ENCODE data around the gene ANKRD13D.

Gene ANKRD13D

DNA sequence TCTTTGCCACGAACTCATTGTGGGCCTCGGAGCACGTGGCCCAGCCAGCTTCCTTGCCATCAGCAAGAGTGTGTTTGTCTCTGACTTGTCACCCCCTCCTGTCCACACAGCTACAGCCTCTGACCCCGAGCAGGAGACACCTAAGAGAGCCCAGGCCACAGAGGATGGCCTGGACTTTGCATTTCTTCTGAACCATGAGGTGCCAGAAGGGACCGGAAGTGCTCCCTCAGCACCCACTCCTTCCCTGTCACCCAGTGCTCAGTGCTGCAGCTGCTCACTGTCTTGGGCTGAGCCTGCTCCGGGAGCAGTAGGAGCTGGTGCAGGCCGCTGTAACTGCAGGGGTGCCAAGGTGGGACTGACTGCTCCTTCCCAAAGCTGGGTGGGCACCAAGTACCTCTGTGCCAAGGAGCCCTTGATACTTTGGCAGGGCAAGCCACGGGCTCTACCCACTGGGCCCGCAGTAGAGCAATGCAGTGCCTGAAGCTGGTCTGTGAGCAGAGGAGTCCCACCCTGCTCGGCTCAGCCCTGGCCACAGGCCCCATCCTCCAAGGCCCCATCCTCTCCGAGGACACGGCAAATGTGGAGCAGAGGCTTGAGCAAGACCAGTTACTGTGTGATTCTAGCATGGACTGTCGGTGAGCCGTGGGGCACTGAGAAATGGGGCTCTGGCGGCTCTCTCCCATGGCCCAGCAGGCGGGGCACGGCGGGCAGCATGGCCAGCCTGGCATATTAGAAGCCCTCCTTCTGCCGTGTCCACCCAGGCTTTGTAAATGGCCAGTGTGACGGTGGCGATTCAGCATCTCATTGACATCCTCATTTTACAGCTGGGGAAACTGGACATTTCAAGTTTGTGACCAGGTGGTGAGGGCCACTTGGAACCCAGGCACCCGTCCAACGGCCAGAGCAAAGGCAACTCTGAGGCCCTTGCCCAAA lies 16.5 kb upstream of the ANKRD13D start:
- in situ Hi-C loops (cut with MboI; ENCODE audit: low sequenced_read_pairs), result no loop called here

DNA sequence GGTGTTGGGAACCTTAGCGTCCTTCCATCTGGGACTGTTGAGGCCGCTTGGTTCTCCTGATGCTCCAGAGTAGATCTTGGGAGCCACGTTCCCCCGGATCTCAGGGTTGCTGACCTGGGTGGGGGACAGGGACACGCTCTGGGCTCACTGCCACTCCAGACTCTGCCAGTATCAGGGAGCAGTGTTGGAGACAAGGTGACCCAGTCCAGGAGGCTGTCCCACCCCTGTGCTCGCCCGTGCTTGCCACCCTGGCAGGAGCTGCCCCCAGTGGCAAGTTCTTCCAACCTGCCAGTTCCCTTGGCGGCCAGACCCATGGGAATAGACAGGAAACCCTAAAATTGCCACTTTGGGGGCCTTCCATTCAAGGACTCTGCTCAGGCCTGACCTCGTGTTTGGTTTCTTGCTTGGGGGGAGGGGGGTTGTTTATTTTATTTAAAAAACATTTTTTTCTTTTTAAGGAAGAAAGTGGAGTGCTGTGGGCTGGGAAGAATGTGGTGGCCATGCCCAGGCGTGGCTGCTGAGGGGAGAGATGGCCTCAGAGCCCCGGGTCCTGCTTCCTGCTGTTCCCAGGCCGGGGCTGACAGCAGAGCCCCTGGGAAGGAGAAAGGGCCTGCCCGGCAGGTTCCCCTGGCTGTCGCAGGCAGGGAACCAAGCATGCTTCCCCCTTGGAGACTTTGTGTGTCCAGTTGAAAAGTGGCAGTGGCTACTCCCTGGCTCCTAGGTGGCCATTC lies 15.7 kb upstream of the ANKRD13D start:
- in situ Hi-C loops (cut with MboI; ENCODE audit: low sequenced_read_pairs), result no loop called here

DNA sequence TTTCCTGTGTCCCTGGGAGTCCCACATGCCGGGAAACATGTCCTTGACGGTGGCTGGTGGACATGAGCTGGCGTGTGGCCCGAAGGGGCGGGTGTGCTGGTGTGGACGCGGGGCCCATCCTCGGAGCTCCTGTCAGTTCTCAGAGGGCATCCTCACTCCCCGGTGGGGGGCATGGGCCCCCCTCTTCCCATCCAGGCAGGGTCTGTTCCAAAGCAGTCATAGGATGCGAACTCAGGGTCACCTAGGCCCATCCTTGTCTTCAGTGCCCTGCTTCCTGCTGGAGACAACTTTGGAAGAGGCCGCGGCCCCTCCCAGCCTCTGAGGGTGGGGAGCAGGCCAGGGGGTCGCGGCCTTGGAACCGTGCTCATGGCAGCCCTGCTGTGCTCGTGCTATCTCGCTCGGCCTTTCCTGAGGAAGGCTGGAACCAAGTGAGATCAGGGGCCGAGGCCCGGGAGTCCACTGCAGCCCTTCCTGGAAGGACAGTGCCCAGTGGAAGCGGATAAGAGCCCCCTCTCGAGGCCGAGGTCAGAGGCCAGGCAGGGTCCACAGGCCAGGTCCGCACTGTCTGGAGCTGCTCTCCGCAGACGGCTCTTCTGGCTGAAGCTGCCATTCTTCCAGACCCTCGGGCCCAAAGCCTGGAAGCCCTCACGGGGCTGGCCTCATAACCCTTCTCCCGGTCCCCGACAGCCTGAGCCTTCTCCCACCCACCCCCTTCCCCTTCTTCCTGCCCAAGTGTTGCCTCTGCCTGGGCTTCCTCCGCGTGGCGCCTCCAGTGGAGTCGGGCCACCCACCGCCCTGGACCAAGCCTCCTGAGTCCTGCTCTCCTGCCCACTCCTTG lies 14.1 kb upstream of the ANKRD13D start:
- in situ Hi-C loops (cut with MboI; ENCODE audit: low sequenced_read_pairs), result no loop called here

DNA sequence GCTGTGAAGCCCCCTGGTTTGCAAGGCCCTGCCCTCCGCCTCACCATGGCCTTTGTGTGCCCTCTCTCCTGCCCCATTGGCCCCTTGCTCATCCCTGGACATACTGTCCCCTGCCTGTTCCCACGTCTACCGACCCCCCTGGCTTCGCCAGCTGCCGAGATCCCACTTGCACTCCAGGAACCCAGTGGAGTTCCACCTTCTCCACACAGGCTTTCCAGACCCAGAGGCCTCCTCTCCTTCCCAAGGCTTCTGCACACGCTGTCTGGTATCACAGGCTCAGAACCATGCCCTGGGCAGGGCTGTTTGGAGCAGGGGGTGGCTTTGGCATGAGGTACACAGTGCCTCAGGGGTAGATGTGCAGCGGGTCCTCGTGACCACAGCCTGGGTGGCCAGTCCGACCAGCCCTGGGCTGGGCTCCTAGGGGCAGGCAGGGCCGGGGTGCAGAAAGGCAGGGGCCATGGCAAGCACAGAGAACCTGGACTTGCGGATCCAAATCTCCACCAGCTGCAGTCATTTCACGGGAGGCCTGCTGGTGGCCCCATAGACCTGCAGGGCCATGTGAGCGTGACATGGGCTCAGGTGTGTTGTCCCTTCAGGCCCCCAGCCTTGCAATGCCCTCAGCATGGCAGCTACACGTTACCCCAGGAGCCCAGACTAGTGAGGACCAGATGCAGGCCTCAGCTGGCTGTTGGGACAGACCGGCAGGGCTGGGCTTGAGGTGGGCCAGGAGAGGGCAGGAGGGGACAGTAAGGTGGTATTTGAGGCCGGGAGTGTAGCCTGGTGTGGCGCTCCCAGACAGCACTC lies 13.3 kb upstream of the ANKRD13D start:
- in situ Hi-C loops (cut with MboI; ENCODE audit: low sequenced_read_pairs), result no loop called here

DNA sequence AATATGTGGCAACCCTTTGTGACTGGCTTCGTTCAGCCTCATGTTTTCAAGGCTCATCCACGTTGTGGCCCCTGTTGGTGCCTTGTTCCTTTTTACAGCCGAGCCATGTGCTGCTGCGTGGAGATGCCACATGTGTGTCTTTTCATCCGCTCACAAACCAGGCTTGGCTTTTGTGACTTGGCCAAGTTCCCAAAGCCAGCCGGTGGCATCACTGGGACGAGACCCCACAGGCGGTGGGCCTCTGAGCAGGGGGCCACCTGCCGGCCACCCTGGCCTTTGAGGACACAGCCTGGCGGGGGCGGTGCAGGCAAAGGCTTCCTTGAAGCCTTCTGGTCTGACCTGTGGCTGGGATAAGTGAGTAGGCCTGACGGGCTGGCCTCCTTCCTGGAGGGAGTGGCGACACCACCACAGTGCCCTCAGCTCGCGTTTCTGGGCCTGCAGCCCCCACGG lies 12.3 kb upstream of the ANKRD13D start:
- in situ Hi-C loops (cut with MboI; ENCODE audit: low sequenced_read_pairs), result no loop called here

DNA sequence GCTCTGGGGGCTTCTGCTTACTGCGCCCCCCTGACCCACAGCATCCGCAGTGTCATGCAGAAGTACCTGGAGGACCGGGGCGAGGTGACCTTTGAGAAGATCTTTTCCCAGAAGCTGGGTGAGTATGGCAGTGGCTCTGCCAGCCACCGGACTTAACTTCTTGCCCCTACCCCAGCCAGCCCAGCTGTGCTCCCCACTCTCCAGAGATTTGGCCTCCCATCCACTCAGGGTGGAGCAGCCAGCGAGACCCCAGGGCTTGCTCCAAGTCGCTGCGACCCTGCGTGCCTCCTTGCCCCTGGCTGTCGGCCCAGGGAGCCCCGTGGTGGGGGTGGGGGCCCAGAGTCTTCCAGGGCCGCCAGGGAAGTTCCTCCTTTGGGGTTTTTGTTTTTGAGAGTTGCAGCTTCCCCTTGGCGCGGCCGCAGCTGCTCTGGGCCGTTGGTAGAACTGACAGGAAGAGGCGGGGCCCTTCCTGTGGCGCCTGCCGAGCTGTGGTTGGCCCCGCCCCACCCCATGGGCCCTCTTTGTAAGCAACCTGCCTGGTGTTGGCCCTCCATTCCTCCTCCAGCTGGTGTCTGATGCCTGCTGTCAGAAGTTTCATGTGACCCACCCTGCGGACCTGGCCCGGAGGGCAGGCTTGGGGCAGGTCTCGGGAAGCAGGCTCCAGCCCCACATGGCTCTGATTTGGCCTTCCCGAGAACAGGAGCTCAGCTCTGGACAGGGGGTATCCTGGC lies 11.7 kb upstream of the ANKRD13D start:
- in situ Hi-C loops (cut with MboI; ENCODE audit: low sequenced_read_pairs), result no loop called here

DNA sequence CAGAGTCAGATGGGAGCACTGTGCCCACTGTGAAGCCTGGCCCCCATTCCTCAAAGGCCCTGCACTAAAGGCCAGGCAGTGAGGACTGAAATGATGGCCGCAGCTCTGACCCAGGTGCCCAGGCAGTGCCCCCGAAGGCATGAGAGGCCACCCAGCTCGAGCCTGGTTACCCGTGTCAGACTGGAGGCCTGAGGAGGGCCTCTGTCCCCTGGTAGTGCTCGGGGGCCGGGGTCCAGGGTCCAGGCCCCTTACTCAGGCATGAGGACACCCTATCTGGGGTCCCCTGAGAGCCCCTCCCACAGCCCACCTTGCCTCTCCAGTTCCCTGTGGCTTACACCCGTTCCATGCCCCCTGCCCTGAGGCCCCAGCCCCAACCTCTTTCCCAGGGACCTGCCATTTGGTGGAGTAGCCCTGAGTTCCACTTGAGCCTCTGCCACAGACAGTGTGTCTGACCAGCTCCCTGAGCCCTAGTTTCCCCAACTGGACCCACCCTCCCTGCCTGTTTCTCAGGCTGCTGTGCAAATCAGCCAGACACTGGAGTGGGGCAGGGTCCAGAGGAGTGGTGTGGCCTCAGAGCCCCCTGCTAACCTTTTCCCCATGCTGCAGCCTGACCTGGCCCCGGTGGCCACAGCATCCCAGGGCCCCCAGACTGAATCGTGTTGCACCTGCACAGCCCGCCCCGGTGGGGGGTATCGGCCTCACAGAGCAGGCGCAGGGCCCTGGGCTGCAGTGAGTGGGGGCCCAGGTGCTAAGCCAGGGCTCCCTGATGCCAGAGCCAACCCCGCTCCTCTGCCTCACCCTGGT lies 10.8 kb upstream of the ANKRD13D start:
- in situ Hi-C loops (cut with MboI; ENCODE audit: low sequenced_read_pairs), result no loop called here

DNA sequence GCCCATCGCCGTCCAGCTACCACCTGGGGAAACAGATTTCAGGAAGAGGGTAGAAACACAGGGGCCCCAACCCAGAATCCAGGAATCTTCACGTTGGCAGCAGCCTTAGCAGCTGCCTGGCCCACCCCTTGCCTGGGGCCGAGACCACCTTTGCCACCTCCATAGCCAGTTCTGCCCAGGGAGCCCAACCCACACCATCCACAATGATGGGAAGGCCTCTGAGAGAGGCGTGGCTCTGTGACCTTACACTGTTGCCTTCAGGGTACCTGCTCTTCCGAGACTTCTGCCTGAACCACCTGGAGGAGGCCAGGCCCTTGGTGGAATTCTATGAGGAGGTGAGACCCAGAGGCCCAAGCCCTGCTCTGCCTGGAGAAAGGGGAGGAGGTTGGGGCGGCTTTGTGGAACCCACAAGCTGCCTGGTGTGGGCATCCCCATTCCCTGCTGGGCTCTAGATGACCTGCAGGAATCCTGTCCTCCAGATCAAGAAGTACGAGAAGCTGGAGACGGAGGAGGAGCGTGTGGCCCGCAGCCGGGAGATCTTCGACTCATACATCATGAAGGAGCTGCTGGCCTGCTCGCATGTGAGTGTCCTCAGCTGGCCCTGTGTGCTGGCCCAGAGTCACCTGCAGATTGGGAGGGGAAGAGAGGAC lies 10.0 kb upstream of the ANKRD13D start:
- in situ Hi-C loops (cut with MboI; ENCODE audit: low sequenced_read_pairs), result no loop called here

DNA sequence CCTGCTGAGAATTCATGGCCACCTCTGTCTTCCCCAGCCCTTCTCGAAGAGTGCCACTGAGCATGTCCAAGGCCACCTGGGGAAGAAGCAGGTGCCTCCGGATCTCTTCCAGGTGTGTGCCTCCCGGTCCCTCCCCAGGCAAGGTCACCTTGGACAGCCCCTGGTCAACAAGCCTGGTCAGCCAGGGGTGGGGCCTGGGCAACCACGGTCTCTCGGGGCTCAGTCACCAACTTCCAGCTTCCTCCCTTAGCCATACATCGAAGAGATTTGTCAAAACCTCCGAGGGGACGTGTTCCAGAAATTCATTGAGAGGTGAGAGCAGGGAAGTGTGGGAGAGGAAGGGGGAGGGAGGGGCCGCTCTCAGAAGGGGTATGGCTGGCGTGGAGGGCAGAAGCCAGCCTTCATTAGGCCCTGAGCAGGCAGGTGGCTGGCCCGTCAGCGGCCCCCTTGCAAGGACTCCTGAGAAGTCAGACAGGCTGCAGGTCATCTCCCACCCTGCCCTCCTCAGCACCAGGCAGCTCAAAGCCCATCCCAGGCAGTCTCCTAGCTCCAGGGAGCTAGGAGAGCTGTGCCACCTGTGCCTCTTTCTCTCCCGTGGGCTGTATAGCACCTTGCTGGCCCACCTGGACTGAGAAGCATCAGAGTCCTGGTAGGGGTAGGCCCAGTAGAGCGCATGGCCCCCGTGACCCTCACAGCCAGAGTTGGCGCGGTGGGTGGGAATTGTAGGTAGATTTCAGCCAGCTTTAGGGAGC lies 9.3 kb upstream of the ANKRD13D start:
- in situ Hi-C loops (cut with MboI; ENCODE audit: low sequenced_read_pairs), result no loop called here

DNA sequence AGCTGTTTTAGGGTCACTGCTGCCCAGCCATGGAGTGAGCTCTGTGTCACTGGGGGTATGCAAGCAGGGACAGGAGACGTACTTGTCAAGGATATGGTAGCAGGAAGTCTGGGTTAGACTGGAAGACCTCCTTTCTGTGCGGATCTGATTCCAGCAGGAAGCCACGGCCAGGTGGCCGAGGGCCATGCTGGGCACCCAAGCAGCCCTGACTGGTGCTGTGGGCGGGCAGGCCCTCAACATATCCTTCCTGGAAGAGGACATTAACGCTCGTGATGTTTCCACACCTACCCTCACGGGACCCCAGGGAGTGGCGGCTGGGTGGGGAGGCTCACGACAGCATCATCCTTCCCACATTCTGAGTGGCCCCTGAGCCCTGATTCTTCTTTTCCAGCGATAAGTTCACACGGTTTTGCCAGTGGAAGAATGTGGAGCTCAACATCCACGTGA lies 8.7 kb upstream of the ANKRD13D start:
- in situ Hi-C loops (cut with MboI; ENCODE audit: low sequenced_read_pairs), result no loop called here

DNA sequence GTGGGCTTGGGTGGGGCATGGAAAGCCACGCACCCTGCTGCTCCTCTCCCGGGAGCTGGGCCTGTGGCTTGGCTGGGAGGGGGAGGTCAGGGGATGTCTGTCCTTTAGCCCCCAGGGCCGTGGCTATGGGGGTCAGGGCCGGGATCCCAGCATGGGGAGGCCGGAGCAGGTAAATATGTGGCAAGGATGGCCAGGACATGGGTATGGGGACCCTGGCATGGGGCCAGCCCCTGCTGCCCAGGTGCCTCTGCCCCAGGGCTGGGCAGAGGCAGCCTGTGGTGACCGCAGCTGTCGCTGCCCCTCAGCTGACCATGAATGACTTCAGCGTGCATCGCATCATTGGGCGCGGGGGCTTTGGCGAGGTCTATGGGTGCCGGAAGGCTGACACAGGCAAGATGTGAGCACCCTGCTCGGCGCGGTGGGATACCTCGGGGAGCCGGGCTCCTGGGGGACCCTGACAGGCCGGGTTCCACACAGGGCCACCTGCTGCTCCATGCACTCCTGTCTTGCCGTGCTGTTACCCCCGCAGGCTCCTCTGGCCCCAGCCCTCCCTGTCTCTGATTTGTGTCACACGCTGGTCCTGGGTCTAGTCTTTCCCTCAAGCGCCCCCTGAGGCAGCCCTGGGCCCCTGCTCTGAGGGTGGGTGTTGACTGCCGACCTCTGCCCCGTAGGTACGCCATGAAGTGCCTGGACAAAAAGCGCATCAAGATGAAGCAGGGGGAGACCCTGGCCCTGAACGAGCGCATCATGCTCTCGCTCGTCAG lies 8.1 kb upstream of the ANKRD13D start:
- in situ Hi-C loops (cut with MboI; ENCODE audit: low sequenced_read_pairs), result no loop called here

DNA sequence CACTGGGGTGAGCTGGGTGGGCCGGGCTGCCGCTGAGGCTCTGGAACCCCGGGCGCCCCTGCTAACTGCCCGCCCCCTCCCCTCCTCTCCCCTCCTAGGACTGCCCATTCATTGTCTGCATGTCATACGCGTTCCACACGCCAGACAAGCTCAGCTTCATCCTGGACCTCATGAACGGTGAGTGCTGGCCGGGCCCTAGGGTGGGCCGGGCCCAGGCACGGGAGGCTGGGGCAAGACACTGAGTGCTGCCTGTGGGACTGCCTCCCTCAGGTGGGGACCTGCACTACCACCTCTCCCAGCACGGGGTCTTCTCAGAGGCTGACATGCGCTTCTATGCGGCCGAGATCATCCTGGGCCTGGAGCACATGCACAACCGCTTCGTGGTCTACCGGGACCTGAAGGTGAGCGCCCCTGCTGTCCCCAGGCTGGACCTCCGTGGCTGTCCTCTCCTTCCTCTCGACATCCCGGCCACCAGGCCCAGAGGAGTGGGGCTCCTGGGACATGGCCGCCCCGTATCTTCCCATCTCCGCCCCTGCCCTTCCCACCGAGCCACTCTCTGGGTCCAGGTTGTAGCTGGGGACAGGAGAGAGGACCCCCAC lies 7.5 kb upstream of the ANKRD13D start:
- in situ Hi-C loops (cut with MboI; ENCODE audit: low sequenced_read_pairs), result no loop called here

DNA sequence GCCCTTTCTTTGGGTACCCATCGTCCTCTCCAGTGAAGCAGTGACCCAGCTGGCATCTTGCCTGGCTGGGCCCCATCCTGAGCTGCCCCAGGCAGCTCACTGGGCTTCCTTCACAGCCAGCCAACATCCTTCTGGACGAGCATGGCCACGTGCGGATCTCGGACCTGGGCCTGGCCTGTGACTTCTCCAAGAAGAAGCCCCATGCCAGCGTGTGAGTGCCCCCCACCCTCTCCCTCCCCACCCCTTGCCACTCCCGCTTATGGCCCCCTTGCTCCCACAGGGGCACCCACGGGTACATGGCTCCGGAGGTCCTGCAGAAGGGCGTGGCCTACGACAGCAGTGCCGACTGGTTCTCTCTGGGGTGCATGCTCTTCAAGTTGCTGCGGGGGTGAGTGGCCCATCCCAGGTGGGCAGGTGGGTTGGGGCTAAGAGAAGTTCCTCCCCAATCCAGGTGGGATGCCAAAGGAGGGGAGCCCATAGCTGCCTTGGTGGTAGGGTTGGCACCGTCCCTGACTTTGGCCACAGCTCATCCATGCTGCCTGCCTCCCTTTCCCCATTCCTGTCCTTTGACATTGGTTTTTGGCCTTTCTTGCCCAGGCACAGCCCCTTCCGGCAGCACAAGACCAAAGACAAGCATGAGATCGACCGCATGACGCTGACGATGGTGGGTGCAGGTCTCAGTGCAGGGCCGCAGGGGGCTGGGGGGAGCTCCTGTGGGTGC lies 6.8 kb upstream of the ANKRD13D start:
- in situ Hi-C loops (cut with MboI; ENCODE audit: low sequenced_read_pairs), result no loop called here

DNA sequence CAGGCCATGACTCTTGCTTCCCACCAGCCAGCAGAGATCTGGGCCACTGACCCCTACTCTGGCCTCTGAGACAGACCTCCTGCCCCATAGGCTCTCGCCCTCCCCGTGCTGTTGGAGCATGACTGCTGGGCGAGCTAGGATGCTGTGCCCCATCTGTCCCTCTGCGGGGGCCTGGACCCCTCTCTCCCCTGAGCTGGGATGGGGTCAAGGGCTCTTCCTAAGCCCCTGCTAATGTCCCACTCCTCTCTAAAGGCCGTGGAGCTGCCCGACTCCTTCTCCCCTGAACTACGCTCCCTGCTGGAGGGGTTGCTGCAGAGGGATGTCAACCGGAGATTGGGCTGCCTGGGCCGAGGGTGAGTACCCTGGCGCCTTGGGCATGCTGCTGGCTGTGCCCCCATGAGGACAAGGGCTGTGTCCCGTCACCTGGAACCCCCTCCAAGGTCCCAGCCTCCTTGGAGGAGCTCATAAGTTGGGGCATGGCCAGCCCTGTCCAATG lies 6.2 kb upstream of the ANKRD13D start:
- in situ Hi-C loops (cut with MboI; ENCODE audit: low sequenced_read_pairs), result no loop called here

DNA sequence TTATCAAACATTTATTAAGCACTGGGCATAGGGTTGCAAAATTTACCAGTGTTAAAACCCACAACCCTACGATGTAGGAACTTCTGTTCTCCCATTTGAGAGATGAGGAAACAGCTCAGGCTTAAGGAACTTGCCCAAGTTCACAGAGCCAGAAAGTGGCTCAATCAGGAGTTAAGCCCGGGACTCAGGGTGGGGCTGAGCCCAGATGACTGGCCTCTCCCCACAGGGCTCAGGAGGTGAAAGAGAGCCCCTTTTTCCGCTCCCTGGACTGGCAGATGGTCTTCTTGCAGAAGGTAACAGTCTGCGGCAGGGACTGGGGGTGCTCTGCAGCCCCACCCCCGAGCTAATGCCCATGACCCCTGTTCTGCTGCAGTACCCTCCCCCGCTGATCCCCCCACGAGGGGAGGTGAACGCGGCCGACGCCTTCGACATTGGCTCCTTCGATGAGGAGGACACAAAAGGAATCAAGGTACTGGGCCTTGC lies 5.6 kb upstream of the ANKRD13D start:
- in situ Hi-C loops (cut with MboI; ENCODE audit: low sequenced_read_pairs), result no loop called here
